OCI-M1 (cell line): ENCODE measurements around the gene ADGRB2.
"Not testable (repeated sequence)": the region's sequence is repeated elsewhere in the genome, so short reads cannot be mapped to it uniquely, and the experiment has no call there.

Source experiments
- DNase-seq: peaks from one replicate; lab custom pipeline; 2025; lab: John Stamatoyannopoulos, UW

Gene ADGRB2

DNA sequence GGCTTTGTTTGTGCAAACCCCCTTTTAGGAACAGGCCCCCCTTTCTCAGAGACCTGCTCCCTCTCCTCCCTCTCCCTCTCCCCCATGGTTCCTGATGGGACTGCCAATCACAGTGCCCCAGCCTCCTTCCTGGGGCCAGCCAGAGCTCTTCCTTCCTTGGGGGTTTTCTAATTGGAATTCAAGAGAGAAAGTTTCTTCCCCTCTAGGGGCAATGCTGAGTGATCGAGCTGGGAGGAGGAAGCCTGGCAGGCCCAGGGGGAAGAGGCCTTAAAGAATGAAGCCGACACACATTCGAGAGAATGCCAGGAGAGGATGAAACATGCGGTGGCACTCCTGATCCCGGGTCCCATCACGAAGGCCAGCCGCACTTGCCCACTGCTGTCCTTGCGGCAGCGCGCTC is 39.0 kb downstream of the ADGRB2 start:
- no peak for DNase-seq

DNA sequence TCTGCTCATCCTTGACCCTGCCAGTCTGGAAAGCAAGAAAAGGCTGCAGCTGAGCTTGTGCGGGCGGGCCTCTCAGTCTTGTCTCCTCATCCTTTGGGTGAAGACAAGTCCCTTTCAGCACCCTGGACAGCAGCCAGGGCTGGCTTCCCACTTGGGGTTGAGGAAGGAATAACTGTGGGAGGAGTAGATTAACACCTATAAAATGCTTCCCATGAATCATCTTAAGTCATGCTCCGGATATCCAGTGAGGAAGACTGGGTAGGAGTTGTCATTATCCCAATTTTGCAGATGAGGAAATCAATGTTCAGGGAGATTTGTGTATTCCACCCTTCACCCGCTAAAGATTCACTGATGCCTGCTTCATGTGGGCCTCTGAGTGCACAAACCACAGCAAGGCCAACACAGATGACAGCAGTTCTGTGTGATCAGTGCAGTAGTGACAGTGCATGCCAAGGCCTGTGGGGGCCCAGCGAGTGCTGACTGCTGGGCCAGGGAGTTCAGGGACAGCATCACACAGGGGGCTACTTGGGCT is 40.2 kb downstream of the ADGRB2 start:
- peak; percentile 75 for DNase-seq

DNA sequence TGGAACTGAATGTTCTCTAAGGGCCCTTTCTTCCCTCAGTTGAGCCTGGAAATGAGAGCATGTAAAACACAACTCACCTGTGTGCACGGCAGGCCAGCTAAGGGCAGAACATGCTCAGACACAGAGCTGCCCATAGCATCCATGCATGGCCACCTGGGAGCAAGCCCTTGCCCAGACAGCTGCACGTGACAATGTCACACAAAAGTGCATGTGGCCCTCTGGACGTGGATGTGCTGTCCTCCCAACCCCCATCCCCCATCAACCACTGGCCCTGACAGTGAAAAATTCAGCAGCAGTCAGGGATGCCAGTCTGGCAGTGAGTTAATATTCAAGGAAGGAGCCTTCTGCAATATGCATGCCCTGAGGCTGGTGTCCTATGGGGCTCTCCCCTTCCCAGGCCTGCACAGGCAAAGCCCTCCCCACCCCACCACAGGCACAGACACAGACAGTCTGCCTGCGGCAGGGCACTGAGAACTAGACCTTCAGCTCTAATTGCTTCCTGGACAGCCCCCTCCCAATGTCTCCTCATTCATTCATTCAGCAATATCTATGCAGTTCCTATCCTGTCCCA is 45.7 kb downstream of the ADGRB2 start:
- DNase-seq, result no peak

DNA sequence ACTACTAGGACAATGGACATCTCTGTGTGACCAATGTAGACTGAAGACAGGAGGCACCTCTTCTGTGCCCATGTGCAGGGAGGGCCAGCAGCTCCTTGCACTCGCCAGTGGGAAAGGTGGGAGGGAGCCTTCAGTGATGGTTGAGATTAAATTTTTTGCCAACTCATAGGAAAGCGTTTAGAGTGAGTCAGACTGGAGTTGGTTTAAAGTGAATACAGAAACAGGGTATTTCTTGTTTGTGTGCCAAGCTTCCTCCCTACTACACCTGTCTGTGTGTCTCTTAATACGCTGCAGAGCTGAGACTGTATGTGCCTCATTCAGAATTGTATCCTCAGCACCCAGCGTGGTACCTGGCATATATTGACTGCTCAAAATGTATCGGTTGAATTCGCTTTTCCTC is 46.8 kb downstream of the ADGRB2 start:
- DNase-seq, result peak; percentile 14

DNA sequence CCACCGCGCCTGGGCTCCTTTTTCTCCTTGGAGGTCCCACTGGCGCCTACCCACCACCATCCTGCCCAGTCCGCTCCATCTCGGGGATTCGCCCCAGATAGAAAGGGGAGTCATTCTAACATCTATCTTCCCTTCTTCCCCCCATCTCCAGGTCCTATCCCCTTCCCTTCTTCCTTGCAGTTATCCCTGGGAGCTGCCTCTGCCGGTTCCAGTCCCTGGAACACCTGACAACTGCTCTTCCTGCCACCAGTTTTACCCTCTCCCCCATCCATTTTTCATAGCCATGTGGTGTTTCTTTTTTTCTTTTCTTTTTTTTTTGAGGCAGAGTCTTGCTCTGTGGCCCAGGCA is 48.3 kb downstream of the ADGRB2 start:
- no peak for DNase-seq

DNA sequence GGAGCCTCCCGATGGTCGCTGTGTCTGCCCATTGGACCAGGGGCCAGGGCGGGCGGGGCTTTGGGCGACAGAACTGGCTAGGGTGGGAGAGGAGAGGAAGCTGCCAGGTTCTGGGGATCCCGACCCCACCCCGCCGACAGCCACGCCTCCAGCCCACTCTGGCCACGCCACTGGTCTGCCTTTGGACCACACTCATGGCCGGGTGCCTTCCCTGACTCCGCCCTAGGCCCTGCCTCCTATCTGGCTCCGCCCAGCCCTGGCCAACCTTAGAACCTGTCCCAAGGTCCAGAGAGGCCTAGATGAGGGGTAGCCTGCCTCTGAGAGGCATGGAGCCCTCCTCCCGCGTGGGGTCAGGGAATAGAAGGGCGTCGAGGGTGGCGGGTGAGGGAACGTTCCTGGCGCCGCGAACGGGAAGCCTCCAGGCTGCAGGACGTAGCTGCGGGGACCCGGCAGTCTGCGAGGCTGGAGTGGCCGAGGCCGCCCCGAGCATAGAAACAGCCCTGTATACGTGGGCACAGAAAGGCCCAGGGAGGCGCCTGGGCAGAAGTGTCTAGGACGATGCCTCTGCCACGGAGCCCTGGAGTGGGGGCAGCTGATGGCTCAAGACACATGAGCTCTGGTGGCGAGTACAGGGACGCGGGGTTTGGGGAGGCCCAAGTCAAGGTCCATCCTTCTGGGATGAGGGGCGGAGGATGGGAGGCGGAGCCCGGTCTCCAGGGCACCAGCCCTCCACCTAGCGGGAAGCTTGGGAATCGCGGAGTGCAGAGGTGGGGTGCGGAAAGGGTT is 48.9 kb downstream of the ADGRB2 start:
- DNase-seq, result peak; percentile 18

DNA sequence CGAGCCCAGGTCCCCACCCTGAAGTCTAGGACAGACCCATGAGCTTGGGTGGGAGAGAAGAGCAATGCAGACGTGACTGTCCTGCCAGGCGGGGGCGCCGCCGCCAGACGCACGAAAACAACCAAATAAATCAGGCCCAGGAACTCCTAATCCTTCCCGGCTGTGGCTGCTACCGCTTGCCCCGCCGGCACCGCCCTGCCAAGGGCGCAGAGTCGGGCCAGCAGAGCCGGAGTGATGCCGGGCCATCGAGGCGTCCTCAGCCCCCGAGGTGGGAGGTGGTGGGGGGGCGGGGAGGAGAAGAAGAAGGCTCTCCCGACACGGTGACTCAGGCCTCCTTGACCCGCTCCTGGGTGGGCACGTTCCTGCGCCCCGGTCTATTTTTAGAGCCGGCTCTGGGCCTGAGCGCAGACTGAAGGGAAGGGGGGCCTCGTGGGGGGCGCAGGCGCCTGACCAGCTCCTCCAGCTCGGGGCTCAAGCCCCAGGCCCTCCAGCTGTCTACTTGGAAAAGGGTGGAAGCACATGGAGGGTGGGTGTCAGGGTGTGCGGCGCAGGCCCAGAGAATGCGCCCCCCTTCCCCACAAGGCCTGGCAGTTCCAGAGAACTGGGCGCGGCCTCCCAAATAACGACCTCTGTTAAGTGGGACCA is 49.6 kb downstream of the ADGRB2 start:
- peak; percentile 44 for DNase-seq

DNA sequence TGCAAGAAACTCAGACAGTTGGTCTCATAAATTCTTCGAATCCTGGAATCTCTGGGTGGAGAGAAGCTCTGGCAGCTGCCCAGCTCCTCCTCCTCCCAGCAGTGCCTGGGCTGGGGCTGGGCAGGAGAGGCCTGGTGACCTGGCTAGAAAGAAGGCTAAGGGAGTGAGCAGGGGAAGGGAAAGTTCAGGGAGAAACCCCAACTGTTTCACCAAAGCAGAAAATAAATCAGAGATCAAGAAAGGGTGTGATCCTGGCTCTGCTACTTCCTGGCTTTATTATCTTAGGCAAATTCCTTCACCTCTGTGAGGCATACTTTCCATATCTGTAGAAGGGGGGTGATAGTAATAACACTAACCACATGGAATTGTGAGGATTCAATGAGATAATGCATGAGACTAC is 51.5 kb downstream of the ADGRB2 start:
- no peak for DNase-seq

DNA sequence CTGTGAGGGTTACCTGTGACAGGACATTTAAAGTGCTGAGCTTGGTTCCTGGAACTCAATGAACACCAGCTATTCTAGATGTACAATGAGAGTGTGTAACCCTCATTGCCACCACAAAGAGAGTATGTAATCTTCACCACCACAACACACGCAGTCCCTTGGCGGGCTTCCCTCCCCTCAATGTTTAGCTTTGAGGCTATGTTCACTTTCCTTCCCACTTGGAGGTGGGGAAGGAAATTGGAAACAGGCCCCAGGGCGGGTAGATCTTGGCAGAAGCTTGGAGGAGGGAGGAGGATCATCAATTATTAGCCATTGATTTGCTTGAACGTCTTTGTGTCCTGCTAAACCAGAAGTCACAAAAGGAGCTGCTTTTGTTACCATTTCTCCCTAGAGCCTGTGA is 52.1 kb downstream of the ADGRB2 start:
- no peak for DNase-seq

DNA sequence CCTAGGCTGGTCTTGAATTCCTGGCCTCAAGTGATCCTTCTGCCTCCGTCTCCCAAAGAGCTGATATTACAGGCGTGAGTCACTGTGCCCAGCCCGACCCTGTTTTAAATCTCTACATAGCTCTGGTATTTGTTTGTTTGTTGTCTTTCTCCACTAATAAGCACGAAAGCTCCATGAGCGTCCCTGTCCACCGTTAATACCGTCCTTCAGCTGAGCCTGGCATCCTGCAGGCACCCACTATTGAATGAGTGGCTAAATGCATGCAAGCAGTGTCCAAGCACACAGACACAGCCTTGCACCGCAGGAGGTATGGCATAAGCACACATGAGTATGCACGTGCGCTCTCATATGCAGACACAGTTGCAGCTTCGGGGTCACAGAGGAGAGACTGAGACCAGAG is 55.8 kb downstream of the ADGRB2 start:
- DNase-seq, result no peak

DNA sequence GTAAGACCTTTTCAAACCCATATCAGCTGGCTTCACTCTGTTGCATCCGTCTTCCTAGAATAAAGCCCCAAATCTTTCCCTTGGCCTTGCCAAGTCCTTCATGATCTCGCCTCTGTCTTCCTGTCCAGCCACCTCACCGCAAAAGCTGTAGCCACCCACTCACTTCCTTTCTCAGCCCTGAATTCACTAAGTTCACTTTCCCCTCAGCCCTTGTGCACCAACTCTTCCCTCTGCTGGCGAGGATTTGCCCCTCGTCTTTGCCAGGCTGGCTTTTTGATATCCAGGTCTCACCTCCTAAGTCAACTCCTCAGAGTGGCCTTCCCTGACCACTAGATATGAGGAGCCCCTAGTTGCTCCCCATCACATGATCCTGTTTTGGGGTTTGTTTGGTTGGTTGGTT is 56.4 kb downstream of the ADGRB2 start:
- peak; percentile 62 for DNase-seq

DNA sequence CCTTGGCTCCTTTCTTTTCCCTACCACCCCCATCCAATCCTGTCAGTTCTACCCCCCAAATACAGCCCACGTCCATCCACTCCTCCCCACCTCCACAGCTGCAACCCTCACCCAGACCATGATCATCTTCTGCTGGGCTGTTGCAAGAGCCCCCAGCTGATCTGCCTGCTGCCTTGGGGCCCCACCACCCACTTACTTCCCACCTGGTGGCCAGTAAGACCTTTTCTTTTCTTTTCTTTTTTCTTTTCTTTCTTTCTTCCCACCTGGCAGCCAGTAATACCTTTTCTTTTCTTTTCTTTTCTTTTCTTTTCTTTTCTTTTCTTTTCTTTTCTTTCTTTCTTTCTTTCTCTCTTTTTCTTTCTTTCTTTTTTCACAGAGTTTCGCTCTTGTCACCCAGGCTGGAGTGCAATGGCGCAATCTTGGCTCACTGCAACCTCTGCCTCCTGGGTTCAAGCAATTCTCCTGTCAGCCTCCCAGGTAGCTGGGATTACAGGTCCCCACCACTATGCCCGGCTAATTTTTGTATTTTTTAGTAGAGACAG is 57.0 kb downstream of the ADGRB2 start:
- DNase-seq, result not testable (repeated sequence)

DNA sequence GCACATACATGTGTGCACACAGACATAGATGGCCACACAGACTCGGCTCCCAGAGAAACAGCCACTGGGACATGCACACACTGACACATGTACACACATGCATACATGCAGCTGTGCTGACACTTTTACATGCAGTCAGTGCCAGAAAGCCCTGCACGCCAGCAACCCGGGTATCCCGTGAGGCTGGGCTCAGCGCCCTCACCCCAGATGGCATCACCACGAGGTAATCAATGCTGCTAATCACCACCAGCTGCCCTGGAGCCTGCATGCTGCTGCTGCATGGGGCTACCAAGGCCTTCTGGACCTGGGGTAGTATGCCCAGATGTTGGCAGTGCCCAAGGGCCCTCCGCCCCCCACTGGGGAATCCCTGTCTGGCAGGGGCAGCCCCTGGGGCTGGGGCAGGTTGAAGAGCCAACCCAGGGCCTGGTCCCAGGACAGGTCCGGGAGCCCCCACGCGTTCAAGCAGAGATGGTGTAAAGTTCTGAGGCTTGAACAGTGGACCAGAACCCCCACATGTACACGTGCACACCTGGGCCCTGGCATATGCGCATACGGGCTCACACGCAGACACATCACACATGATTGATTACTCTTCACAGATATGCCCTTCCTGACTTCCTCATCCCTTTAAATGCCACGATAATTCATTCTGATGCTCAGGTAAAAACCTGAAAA is 57.6 kb downstream of the ADGRB2 start:
- no peak for DNase-seq

DNA sequence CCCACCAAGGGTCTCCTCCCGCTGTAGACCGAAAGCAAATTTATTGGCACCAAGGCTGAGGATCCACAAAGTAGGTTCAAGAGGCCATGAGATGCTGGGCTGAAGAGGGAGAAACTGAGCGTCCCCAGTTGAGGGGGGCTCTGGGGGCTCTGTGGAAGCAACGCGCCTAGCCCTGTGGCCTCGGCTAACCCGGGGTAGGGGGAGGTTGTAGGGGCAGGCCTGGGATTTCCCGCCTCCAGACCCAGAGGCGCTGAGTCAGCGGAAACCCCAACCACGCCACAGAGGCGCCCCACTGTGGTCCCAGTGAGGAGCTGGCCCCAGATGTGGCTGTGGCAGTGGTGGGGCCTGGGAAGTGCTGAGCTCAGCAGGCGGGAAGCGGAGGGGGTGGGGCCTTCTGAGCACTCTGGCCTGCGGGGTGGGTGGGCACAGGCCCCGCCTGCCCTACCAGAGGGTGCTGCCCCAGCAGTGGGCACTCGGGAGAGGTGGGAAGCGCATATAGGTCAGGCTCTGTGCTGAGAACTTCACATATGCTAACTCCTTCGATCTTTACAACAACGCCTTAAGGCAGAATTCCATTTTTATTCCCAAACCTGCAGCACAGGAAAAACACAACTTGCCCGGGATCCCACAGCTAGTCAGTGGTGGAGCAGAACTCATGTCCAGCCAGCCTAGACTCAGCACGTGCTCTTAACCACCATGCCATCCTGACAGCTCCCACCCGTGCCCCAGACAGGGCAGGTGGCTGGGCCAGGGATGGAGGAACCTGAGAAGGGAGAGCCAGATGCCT is 58.9 kb downstream of the ADGRB2 start:
- DNase-seq, result peak; percentile 69

DNA sequence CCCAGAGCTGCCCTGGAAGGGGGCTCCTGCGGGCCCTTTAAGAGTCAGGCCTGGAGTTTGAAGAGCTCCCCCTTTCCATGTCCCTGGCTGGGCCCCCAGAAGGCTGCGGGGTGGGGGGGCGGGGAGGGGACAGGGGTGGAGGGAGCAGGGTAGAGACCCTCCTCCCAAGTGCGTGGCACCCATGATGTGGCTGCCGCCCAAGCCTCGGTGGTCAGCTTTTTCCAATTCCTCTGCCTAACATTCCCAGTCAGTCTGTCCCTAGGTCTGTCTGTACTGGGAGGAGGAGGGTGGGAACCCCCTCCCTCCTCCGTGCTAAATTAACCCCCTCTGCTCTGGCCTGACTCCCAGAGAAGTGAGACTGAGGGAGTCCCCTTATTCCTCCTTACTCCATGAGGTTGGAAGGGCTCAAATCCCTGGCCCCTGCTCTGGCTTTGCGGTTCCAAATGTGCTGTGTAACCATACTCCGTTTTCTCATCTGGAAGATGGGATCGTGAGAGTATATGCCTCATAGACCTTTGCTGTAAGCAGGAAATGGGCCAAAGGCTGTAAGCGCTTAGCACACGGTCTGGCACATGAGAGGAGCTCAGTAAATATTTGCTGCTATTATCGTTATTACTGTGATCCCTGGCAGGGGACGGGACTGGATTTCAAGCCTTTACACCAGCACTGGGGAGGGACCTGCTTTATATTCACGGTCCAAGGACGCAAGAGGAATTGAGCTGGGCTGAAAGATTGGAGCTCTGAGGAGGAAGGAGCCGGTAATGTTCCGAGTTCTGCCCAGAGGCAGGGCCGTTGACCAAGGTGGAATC is 59.7 kb downstream of the ADGRB2 start:
- no peak for DNase-seq

DNA sequence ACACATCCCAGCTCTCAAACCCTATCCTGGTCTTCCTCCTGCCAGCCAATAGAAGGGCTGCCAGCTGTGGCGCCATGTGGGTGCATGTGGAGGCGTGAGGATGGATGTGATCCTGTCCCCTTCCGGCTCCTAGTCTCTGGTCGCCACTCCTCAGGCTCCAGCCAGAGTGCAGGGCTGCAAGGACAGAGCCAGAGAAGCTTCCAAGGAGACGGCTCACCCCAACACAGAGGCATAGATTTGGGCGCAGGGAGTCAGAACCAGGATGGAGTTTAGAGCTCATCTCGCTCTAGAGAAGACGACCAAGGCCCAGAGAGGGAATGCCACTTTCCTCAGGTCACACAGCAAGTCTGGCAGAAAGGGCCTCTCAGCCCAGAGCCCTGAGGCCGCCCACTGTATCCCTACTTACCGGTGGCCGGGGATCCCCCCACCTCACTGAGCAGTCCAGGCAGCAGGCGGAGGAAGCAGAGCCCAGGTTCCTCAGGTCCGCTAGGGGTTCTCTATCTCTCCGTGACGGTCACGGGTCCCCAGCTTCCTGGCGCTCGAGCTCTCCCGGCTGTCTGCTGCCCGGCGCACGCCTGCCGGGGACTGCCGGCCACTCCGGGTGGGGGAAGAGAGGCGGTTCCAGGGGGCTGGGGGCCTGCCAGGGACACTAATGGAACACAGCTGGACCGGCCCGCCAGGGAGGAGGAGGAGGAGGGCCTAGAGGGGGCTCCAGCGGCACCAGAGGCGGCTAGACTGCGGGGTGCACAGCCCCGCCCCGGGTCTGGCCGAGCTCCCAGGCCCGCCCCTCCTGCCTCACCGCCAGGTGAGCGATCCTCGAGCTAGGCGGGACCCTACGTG is 60.5 kb downstream of the ADGRB2 start, which contains the start of gene COL16A1:
TSS of gene COL16A1 (minus strand) at position 587 of the 840 bp plus-strand sequence. CDS start 1,824 bp downstream, outside the sequence.
- DNase-seq, result no peak

DNA sequence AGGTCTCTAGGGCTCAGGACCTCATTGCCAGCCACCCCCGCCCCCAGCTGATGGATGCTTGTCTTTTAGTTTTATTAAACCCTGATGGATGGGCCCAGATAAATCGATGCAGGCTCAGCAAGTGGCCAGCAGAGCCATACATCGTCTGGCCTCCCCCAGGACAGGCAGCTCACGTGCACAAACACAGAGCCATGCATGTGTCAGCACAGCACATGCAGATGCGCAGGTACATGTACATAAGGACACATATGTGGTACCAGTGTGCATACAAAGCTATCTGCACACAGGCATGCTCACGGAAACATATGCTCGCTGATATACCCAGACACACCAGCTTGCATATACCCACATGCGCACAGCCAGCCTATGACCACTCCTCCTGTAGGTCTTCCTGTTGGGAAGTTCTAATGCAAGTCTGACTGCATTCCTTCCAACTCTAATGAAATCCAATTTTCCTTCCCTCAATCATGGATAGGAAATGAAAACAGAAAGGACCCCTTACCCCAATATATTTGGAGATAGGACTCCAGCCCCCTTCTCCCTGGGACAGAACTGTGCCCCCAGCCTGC is 61.2 kb downstream of the ADGRB2 start:
- DNase-seq, result no peak

DNA sequence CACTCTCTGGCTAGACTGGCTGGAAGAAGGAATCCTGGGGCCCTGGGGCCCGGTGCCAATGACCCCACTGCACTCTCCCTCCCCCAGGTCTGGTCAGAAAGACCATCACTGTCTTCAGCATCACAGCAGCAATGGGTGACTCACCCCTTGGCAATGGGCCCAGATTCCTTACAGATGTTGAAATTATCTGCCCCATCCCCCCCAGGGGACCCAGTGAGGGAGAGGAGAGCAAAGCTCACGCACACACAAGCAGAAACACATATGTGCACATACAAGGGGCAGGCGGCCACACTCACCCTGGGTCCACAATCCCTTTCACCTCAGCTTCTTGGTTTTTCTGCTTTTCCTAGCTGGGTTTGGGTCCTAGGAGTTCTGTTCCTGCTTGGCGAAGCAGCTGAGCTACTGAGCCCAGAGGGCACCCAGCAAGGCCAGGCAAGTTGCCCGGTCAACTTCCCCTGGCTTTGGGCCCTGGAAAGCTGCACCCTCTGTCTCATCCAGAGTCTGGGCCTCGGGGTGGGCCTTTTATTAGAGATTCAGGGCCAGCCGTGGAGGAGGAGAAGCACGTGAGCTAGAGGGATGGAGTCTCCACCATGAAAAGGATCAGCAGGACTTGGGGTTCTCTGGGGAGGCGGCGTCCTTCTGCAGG is 62.9 kb downstream of the ADGRB2 start:
- DNase-seq, result peak; percentile 84
